NT2/D1 (cell line): ENCODE measurements around the gene RIC1.

Experiments
- SUZ12 ChIP-seq: IDR thresholded peaks from 2 replicates; pipeline ENCODE4 v1.6.1; 2011; ENCODE audit not compliant: insufficient read length, insufficient read depth; ENCODE audit errors: extremely low read depth
- YY1 ChIP-seq: IDR thresholded peaks from 2 replicates; pipeline ENCODE4 v1.6.1; 2011; ENCODE audit not compliant: insufficient read length, insufficient read depth

GRCh38 chr9:5652821-5653220 lies 23.9 kb downstream of the RIC1 start:
- TF ChIP-seq YY1 (no peak), SUZ12 (no peak)
